ENCODE data around the gene TPM4.

GRCh38 chr19:16039081-16039480, 37.2 kb upstream of the TPM4 start:
- TF ChIP-seq CTCF (conservative IDR thresholded peaks at IDR 0.05) (no peak), EZH2 (IDR thresholded peaks at IDR 0.05; ENCODE audit: low read depth) (no peak)

Data from PC-9 (cell line).